Ovary (tissue), 3 donors: ENCODE data around the gene SURF1.

ENCODE experiments used
- POLR2A ChIP-seq: fragments of 450-650 bp; IDR thresholded peaks from one replicate; pipeline ENCODE4 v1.6.1; 2017; ENCODE audit warnings: antibody characterized with exemption, mild to moderate bottlenecking, moderate library complexity
- TF ChIP-seq, protein P1 (sequence below), 3 donors: fragments of 450-650 bp in 2 of 3; fragments of 200-600 bp in 1 of 3; IDR thresholded peaks; one replicate each; pipeline versions ENCODE4 v1.5.1 to v1.8.0; 2016 to 2022; ENCODE audit warnings: antibody characterized with exemption in 3 of 3, mild to moderate bottlenecking in 1 of 3
- donor health status: DM: no; HTN: no; CAD: no.

DNA sequence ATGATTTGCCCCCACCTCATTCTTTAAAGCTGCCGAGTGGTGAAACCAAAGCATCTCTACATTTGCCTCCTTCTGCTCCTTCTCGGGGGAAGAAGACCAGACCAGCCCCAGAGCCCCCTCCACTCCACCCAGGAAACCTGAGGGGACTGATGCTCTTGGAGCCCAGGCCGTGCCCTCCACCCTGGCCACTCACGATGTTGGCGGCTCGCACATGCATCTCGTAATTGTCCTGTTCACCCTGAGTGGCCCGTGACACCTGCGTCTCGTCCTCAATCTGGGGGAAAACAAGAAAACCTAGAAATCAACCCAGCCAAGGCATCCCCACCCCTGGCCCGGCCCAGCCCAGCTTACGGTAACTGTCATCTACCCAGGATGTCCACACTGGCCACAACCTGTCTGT lies 11.3 kb downstream of the SURF1 start:
- TF ChIP-seq POLR2A, result no peak
- TF ChIP-seq, protein P1, sequence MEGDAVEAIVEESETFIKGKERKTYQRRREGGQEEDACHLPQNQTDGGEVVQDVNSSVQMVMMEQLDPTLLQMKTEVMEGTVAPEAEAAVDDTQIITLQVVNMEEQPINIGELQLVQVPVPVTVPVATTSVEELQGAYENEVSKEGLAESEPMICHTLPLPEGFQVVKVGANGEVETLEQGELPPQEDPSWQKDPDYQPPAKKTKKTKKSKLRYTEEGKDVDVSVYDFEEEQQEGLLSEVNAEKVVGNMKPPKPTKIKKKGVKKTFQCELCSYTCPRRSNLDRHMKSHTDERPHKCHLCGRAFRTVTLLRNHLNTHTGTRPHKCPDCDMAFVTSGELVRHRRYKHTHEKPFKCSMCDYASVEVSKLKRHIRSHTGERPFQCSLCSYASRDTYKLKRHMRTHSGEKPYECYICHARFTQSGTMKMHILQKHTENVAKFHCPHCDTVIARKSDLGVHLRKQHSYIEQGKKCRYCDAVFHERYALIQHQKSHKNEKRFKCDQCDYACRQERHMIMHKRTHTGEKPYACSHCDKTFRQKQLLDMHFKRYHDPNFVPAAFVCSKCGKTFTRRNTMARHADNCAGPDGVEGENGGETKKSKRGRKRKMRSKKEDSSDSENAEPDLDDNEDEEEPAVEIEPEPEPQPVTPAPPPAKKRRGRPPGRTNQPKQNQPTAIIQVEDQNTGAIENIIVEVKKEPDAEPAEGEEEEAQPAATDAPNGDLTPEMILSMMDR (IDR thresholded peaks at IDR 0.05), result no peak
